ENCODE data around the gene GLIS1. TPM values are rescaled to one million over a fixed set of nuclear protein-coding genes. Genes with fewer than 3 reads are reported as not detected.

Gene GLIS1
- total RNA-seq, 1 donor from 2014 or later = not detected

DNA sequence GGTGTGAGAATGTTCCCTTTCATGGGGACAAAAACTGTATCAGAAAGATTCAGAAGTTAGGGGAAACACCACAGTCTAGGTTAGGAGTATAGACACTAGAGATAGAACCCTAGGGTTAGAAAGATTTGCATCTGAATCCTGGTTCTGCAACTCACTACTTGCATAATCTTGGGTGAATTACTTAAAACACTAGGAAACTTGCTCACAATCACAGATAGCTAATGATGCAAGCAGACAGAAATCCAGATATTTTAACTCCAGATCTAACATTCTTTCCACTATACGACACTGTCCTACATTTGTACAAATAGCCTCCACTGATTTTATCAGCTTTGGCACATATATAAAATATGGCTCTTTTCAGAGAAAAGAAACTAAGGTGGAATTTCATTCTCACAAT, 30.8 kb upstream of the GLIS1 start:
- no peak for DNase-seq (ENCODE audit: low spot score in 2 of 2)
- Histone ChIP-seq H3K9me3 (no peaks in the 10 kb centered on the region), H3K27me3 (no peaks in the 10 kb centered on the region), H3K36me3 (peaks cover 0 to 17% of the 10 kb centered on the region in 2 donors), H3K4me1 (no peaks in the 10 kb centered on the region), H3K27ac (no peak overlapping the region), H3K4me3 (no peak overlapping the region)
- intact Hi-C loops (cut with DNase I) = no loop called here
- TF ChIP-seq, protein P1, sequence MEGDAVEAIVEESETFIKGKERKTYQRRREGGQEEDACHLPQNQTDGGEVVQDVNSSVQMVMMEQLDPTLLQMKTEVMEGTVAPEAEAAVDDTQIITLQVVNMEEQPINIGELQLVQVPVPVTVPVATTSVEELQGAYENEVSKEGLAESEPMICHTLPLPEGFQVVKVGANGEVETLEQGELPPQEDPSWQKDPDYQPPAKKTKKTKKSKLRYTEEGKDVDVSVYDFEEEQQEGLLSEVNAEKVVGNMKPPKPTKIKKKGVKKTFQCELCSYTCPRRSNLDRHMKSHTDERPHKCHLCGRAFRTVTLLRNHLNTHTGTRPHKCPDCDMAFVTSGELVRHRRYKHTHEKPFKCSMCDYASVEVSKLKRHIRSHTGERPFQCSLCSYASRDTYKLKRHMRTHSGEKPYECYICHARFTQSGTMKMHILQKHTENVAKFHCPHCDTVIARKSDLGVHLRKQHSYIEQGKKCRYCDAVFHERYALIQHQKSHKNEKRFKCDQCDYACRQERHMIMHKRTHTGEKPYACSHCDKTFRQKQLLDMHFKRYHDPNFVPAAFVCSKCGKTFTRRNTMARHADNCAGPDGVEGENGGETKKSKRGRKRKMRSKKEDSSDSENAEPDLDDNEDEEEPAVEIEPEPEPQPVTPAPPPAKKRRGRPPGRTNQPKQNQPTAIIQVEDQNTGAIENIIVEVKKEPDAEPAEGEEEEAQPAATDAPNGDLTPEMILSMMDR (IDR thresholded peaks at IDR 0.05) = no peak

DNA sequence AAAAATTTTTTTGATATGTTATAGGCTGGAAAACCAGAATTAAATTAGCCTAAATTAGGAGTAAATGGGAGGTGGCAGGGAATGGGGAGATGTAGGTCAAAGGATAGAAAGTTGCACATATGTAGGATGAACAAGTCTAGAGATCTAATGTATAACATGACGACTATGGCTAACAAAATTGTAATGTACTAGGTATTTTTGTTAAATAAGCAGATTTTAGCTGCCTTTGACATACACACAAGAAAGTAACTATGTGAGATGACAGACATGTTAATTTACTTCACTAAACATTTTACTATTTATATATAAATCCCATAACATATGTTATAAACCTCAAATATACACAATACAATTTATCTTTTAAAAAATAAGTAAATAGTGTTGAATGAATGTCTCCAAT, 30.2 kb upstream of the GLIS1 start:
- no peak overlapping the region for H3K27ac ChIP-seq
- intact Hi-C loops (cut with DNase I) = no loop called here
- no peaks in the 10 kb centered on the region for H3K9me3 ChIP-seq
- no peak for DNase-seq (ENCODE audit: low spot score in 2 of 2)
- H3K4me1 ChIP-seq = no peaks in the 10 kb centered on the region
- no peak overlapping the region for H3K4me3 ChIP-seq
- TF ChIP-seq, protein P1 (IDR thresholded peaks at IDR 0.05) = no peak
- H3K27me3 ChIP-seq = no peaks in the 10 kb centered on the region
- H3K36me3 ChIP-seq = peaks cover 0 to 17% of the 10 kb centered on the region in 2 donors

DNA sequence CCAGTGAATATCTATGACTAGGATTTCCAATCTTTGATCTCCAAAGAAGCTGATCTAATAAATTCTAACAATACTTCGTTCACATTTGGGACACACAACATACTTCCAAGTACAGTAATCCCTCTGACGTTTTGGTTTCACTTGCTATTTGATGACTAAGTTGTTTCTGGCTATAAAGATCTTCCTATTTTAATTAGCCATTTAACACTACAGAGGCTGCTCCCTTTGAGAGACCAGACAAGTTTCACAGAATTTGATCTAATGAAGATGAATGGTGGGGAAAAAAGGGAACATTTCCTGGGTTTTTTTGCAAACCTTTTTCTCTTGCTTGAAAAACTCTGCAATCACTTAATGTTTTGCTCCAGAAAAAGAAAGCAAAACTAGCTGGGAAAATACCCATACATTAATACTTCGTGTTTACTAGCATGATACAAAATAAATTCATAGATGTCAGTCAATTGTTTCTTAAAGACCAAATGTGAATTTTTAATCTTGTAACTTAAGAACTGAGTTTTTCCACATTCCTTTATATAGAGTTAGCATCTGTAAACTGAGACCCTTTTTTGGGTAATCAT, 28.0 kb upstream of the GLIS1 start:
- no peak overlapping the region for H3K27ac ChIP-seq
- H3K9me3 ChIP-seq = no peaks in the 10 kb centered on the region
- peaks cover 0 to 17% of the 10 kb centered on the region in 2 donors for H3K36me3 ChIP-seq
- no peaks in the 10 kb centered on the region for H3K4me1 ChIP-seq
- intact Hi-C loops (cut with DNase I) = no loop called here
- no peak for DNase-seq (ENCODE audit: low spot score in 2 of 2)
- TF ChIP-seq, protein P1 (IDR thresholded peaks at IDR 0.05) = no peak
- H3K4me3 ChIP-seq = peak overlapping the region in 1 of 2 donors; percentile 15
- H3K27me3 ChIP-seq = no peaks in the 10 kb centered on the region

DNA sequence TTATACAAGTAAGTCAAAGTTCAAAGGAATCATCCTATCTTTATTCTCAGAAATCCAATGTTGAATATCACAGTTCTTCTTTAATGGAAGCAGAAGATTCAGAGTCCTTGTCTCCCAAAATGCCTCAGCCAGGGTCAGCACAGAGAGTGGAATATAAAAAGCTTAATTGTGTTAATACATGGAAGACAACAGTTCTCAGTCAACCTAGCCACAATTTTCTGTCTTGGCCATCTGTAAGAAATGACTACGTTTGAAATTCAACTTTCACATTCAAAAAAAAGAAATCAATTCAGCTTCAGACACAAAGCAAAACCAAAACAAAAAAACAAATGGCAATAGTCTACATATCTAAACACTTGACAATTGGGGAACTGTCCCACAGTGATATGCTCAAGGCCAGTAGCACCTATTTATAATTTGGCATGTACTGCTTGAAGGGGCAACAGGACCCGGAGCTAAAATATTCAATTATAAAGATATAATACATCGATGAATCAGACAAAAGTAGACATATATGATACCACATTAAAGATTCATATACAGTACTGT, 27.3 kb upstream of the GLIS1 start:
- Histone ChIP-seq H3K36me3 (peaks cover 0 to 11% of the 10 kb centered on the region in 2 donors), H3K27me3 (no peaks in the 10 kb centered on the region), H3K4me3 (no peak overlapping the region), H3K4me1 (no peaks in the 10 kb centered on the region), H3K27ac (no peak overlapping the region), H3K9me3 (no peaks in the 10 kb centered on the region)
- intact Hi-C loops (cut with DNase I) = no loop called here
- TF ChIP-seq, protein P1 (IDR thresholded peaks at IDR 0.05) = no peak
- DNase-seq (ENCODE audit: low spot score in 2 of 2) = no peak

DNA sequence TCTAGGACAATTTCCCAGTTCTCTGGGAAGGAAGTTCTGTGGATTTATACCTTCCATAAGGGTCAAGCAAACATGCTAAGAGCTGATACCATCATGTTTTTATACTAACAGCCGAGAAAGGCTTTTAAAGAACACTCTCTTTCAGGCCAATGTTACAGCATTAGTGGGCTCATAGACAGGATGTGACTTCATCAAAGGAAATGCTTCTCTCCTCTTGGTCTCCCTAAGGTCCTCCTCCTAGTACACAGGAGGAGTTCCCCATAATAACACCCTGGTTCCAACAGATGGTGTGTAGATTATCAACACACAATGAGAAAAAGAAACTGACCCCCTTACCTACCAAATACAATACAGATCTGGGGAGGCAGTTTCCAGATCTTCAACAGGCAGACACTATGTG, 26.7 kb upstream of the GLIS1 start:
- Histone ChIP-seq H3K4me3 (no peak overlapping the region), H3K36me3 (peaks cover 0 to 5% of the 10 kb centered on the region in 2 donors), H3K27ac (no peak overlapping the region), H3K27me3 (no peaks in the 10 kb centered on the region), H3K9me3 (no peaks in the 10 kb centered on the region), H3K4me1 (no peaks in the 10 kb centered on the region)
- TF ChIP-seq, protein P1 (IDR thresholded peaks at IDR 0.05) = no peak
- no peak for DNase-seq (ENCODE audit: low spot score in 2 of 2)
- intact Hi-C loops (cut with DNase I) = no loop called here
